BLaER1 treated with 17β-estradiol and CSF1 and Interleukin-3, amounts not matched to agents 10 nM and 100 nM (cell line): Measurements from ENCODE around the gene TDG.
"Not testable (repeated sequence)": the region's sequence is repeated elsewhere in the genome, so short reads cannot be mapped to it uniquely, and the experiment has no call there.

Source experiments
- H3K27ac ChIP-seq, 11 experiments: shearing (Covaris generic); formaldehyde crosslinking; 2 replicates each; pipeline ENCODE4 v1.8.1; 2022
- H3K27me3 ChIP-seq, 11 experiments: shearing (Covaris generic); formaldehyde crosslinking; 2 replicates each; pipeline ENCODE4 v1.8.1; 2022
- H3K36me3 ChIP-seq, 11 experiments: shearing (Covaris generic); formaldehyde crosslinking; 2 replicates each; pipeline ENCODE4 v1.8.1; 2022
- H3K4me1 ChIP-seq, 10 experiments: shearing (Covaris generic); formaldehyde crosslinking; 2 replicates each; pipeline ENCODE4 v1.8.1; 2022
- H3K4me2 ChIP-seq, 11 experiments: shearing (Covaris generic); formaldehyde crosslinking; 2 replicates each; pipeline ENCODE4 v1.8.1; 2022
- H3K4me3 ChIP-seq, 10 experiments: shearing (Covaris generic); formaldehyde crosslinking; 2 replicates each; pipeline ENCODE4 v1.8.1; 2022
- H3K9ac ChIP-seq, 11 experiments: shearing (Covaris generic); formaldehyde crosslinking; 2 replicates each; pipeline ENCODE4 v1.8.1; 2022
- H3K9me3 ChIP-seq, 11 experiments: shearing (Covaris generic); formaldehyde crosslinking; replicated peaks in 1 of 11; 2 replicates each; pipeline ENCODE4 v1.8.1; 2022
- H4K20me1 ChIP-seq, 11 experiments: shearing (Covaris generic); formaldehyde crosslinking; 2 replicates each; pipeline ENCODE4 v1.8.1; 2022
- Cebpa-rat ChIP-seq, 11 experiments: shearing (Covaris generic); IDR thresholded peaks; 2 replicates each; pipeline ENCODE4 v1.8.1; 2022

TDG gene

DNA sequence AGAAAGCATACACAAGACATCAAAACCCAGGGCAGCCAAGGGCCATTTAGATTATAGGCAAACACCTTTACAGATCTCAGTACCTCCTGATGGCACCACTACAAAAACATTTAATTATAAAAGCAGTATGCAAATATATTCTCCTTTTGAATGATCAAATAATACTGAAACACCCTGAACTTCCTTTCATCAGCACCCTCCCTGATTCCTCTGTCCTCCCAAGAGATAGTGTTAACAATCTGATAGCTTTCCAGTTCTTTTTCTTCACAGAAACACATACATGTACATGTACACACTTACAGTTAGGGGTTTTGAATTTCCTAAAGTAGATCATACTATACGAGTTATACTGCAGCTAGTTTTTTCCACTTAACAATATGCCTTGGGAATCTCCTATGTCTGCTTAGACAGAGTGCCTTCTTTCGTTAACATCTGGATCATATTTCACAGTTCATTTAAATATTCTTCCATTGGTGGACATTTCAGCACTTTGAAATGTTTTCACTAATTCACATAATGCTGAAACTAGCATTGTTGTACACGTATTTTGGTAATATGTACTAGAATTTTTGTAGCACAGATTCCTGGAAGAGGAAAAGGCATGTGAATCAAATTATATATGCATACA is 35.2 kb downstream of the TDG start:
- H3K4me3 ChIP-seq: no peak overlapping the region
- TF ChIP-seq Cebpa-rat (IDR thresholded peaks at IDR 0.05): no peak

DNA sequence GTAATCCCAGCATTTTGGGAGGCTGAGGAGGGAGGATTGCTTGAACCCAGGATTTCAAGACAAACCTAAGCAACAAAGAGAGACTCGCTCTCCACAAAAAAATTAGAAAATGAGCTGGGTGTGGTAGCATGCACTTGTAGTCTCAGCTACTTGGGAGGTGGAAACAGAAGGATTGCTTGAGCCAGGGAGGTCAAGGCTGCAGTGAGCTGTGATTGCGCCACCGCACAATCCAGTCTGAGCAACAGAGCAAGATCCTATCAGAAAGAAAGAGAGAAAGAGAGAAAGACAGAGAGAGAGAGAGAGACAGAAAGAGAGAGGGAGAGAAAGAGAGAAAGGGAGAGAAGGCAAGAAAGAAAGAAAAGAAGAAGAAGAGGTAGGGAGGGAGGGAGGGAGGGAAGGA is 37.0 kb downstream of the TDG start:
- no peaks in the 10 kb centered on the region for H3K27me3 ChIP-seq
- H3K36me3 ChIP-seq: no peaks in the 10 kb centered on the region
- no peak overlapping the region for H3K4me3 ChIP-seq
- TF ChIP-seq Cebpa-rat (IDR thresholded peaks at IDR 0.05): no peak
- H3K27ac ChIP-seq: no peak overlapping the region
- H3K4me1 ChIP-seq: peaks cover 0 to 7% (median 0%) of the 10 kb centered on the region in 10 experiments; a peak in 4 of 20 replicates
- H3K9ac ChIP-seq: no peak overlapping the region
- no peaks in the 10 kb centered on the region for H4K20me1 ChIP-seq
- H3K9me3 ChIP-seq: no peaks in the 10 kb centered on the region
- H3K4me2 ChIP-seq: no peak overlapping the region

More for the DNA sequence above, 35.2 kb downstream of the TDG start:
- Histone ChIP-seq H3K9me3 (no peaks in the 10 kb centered on the region), H4K20me1 (no peaks in the 10 kb centered on the region), H3K27me3 (no peaks in the 10 kb centered on the region), H3K9ac (no peak overlapping the region), H3K36me3 (no peaks in the 10 kb centered on the region), H3K4me2 (no peak overlapping the region), H3K27ac (no peak overlapping the region), H3K4me1 (peaks cover 0 to 7% (median 0%) of the 10 kb centered on the region in 10 experiments; a peak in 4 of 20 replicates)

DNA sequence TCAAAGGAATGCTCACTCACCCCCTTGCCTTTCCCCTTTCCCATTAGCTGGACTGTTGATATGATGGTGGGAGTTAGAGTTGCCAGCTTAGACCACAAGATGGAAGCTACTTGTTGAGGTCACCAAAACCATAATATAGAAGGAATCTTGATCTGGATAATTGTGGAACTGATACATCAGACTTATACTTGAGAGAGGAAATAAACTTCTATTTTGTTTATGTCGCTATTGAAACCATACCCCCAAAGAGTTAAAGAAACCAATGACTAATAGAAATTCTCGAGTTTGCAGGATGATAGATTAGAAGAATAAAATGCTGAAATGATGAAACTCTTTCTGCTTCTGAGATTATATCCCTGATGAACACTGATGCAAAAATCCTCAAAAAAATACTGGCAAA is 37.9 kb downstream of the TDG start:
- H3K4me1 ChIP-seq: peaks cover 0 to 7% (median 0%) of the 10 kb centered on the region in 10 experiments; a peak in 4 of 20 replicates
- H3K9ac ChIP-seq: no peak overlapping the region
- no peak overlapping the region for H3K4me2 ChIP-seq
- H3K4me3 ChIP-seq: no peak overlapping the region
- H3K36me3 ChIP-seq: no peaks in the 10 kb centered on the region
- H3K9me3 ChIP-seq: peaks cover 2 to 7% (median 3%) of the 10 kb centered on the region in 11 experiments; a peak in 17 of 22 replicates
- H4K20me1 ChIP-seq: no peaks in the 10 kb centered on the region
- no peak overlapping the region for H3K27ac ChIP-seq
- no peaks in the 10 kb centered on the region for H3K27me3 ChIP-seq
- no peak for TF ChIP-seq Cebpa-rat (IDR thresholded peaks at IDR 0.05)

DNA sequence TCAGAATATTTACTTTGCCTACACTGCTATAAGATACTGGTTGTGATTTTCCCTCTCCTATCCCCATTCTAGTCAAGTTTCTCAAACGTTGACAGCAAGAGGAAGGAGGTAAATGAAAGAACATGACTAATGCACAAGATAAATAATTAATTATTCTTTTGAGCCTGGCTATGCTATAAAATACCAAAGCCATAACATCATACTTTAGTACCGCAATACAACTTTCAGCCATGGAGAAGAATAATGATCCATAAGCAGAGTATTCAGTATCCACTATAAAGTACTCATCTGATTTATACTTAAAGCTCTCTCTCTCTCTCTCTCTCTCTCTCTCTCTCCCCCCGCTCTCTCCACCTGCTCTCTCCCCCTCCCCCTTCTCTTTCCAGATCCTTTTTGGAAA is 41.3 kb downstream of the TDG start:
- Histone ChIP-seq H3K4me2 (no peak overlapping the region), H4K20me1 (no peaks in the 10 kb centered on the region), H3K27me3 (no peaks in the 10 kb centered on the region), H3K4me1 (no peaks in the 10 kb centered on the region; a peak in 1 of 20 replicates), H3K27ac (no peak overlapping the region), H3K9ac (no peak overlapping the region), H3K36me3 (no peaks in the 10 kb centered on the region), H3K9me3 (peaks cover 8 to 23% (median 17%) of the 10 kb centered on the region in 11 experiments; a peak in 20 of 22 replicates), H3K4me3 (no peak overlapping the region)
- no peak for TF ChIP-seq Cebpa-rat (IDR thresholded peaks at IDR 0.05)

DNA sequence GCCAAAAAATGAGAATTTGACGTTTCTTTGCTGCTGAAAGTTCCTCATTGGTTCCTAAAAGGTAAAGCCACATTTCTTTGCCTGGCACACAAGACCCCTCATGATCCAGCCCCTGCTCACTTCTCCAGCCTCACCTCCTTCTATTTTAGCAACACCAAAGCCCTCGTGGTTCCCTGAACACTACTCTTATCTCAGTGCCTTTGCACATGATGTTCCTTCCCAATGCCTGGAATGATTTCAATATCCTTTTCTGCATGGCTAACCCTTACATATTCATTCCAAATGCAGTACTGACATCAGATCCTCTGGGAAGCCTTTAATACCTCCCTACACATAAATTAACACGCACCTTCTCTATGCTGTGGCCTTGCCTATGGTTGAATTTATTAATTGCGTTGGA is 44.4 kb downstream of the TDG start:
- Histone ChIP-seq H3K27me3 (no peaks in the 10 kb centered on the region), H4K20me1 (no peaks in the 10 kb centered on the region), H3K27ac (no peak overlapping the region), H3K9ac (no peak overlapping the region), H3K4me1 (no peaks in the 10 kb centered on the region; a peak in 1 of 20 replicates), H3K36me3 (no peaks in the 10 kb centered on the region), H3K9me3 (peaks cover 8 to 23% (median 17%) of the 10 kb centered on the region in 11 experiments; a peak in 20 of 22 replicates), H3K4me3 (no peak overlapping the region), H3K4me2 (no peak overlapping the region)
- TF ChIP-seq Cebpa-rat (IDR thresholded peaks at IDR 0.05): no peak

DNA sequence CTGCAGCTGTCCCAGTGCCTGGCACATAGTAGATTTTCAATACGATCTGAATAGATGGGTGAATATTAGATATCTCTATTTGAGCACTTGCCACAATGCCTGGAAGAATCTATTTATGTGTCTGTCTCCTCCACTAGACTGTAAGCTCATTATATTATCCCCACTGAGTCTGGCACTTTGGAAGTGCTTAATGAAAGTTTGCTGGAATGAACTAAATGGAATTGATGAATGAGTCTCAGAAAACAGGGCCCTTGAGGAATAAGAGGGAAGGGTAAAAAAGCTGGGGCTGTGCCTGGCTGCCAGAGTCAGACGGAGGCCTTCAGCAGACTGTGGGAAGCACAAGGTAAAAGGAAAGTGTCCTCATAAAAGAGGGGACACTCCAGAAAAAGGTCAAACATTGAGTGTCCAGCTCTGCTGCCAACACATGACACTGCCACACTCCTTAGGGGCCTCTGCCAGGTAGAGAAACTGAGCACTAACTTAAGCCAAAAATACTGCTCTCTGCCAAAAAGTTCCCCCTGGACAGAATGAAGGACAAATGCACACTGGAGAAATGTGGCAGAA is 45.0 kb downstream of the TDG start:
- no peak overlapping the region for H3K27ac ChIP-seq
- no peak overlapping the region for H3K9ac ChIP-seq
- no peak for TF ChIP-seq Cebpa-rat (IDR thresholded peaks at IDR 0.05)
- no peaks in the 10 kb centered on the region for H3K27me3 ChIP-seq
- H3K4me3 ChIP-seq: no peak overlapping the region
- H3K36me3 ChIP-seq: no peaks in the 10 kb centered on the region
- no peaks in the 10 kb centered on the region for H4K20me1 ChIP-seq
- H3K9me3 ChIP-seq: peaks cover 8 to 23% (median 17%) of the 10 kb centered on the region in 11 experiments; a peak in 20 of 22 replicates
- peak overlapping the region in 1 of 11 experiments; percentile 16; a peak in 3 of 22 replicates for H3K4me2 ChIP-seq
- H3K4me1 ChIP-seq: no peaks in the 10 kb centered on the region; a peak in 1 of 20 replicates

DNA sequence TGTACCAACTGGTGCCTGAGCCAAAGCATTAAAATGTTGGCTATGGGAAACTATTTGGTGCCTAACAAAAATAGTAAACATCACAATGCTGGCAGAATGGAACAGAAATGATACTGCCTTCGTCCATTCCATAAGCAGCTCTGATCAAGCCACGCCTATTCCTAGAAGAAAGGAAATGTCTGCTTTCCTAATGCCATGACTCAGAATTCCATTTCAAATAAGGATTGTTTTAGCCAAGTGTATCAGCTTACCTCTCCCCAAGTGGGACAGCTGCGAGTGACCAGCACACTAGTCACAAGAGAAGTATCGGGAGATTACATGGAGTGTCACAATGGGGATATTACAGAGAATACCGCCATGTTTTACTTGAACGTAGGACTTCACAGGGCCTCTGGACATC is 45.6 kb downstream of the TDG start:
- H4K20me1 ChIP-seq: no peaks in the 10 kb centered on the region
- H3K36me3 ChIP-seq: no peaks in the 10 kb centered on the region
- H3K4me1 ChIP-seq: no peaks in the 10 kb centered on the region; a peak in 1 of 20 replicates
- H3K9me3 ChIP-seq: peaks cover 8 to 23% (median 17%) of the 10 kb centered on the region in 11 experiments; a peak in 20 of 22 replicates
- peak overlapping the region in 2 of 11 experiments; percentile 4 to 16; a peak in 3 of 22 replicates for H3K4me2 ChIP-seq
- H3K27me3 ChIP-seq: no peaks in the 10 kb centered on the region
- no peak overlapping the region for H3K4me3 ChIP-seq
- no peak overlapping the region for H3K9ac ChIP-seq
- TF ChIP-seq Cebpa-rat (IDR thresholded peaks at IDR 0.05): no peak
- H3K27ac ChIP-seq: no peak overlapping the region

DNA sequence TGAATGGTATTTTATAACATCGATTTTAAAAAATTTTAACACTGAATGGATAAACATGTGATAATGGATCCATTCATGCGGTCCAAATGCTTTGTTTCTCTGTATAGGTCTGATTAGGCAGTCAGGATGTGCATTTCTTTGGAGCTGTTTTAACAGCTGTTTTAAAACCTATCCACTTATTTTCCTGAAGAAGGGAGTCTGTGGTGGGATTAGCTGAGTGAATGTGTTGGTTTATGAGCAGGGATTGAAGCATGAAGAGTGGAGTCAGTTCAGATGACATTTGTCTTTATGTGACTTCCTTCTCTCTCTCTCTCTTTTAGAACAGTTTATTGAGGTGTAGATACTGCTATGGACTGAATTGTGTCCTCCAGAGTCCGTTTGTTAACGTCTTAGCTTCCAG is 46.7 kb downstream of the TDG start:
- TF ChIP-seq Cebpa-rat (IDR thresholded peaks at IDR 0.05): no peak
- H3K4me1 ChIP-seq: no peaks in the 10 kb centered on the region; a peak in 1 of 20 replicates
- no peak overlapping the region for H3K27ac ChIP-seq
- no peak overlapping the region for H3K4me2 ChIP-seq
- H4K20me1 ChIP-seq: no peaks in the 10 kb centered on the region
- H3K36me3 ChIP-seq: no peaks in the 10 kb centered on the region
- H3K9me3 ChIP-seq: peaks cover 8 to 23% (median 17%) of the 10 kb centered on the region in 11 experiments; a peak in 20 of 22 replicates
- H3K9ac ChIP-seq: no peak overlapping the region
- H3K4me3 ChIP-seq: no peak overlapping the region
- H3K27me3 ChIP-seq: no peaks in the 10 kb centered on the region

DNA sequence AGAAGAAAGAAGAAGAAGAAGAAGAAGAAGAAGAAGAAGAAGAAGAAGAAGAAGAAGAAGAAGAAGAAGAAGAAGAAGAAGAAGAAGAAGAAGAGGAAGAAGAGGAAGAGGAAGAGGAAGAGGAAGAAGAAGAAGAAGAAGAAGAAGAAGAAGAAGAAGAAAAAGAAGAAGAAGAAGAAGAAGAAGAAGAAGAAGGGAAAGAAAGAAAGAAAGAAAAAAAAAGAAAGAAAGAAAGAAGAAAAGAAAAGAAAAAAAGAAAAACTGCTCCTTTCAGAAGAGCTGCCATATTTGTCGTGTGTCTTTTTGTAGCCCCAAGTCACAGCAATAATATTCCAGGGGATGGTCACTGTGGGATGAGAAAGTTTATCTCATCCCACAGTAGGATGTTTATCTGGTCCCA is 56.2 kb downstream of the TDG start:
- H3K27me3 ChIP-seq, H4K20me1 ChIP-seq, H3K4me2 ChIP-seq, H3K4me3 ChIP-seq, H3K9ac ChIP-seq, H3K4me1 ChIP-seq, H3K27ac ChIP-seq, H3K36me3 ChIP-seq: not testable (repeated sequence)
- peaks cover 10 to 18% (median 15%) of the 10 kb centered on the region in 11 experiments; a peak in 21 of 22 replicates for H3K9me3 ChIP-seq

DNA sequence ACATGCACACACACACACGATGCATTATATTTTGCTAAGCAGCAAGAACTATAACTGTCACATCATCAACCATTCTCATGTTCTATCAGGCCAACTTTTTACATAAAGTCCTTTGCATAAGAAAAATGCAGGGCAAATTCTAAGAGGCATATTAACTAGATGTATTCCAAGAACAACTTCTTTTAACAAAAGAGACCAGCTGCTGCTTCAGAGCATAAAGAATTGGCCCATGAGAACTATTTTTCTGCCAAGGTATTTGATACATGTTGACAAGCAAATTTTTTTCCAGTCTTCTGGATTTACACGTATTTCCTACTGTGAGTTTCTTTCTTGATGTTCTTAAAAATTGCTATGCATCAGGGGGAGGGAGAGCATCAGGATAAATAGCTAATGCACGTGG is 57.1 kb downstream of the TDG start:
- Histone ChIP-seq H3K27me3 (no peaks in the 10 kb centered on the region), H3K27ac (no peak overlapping the region), H3K9me3 (peaks cover 10 to 18% (median 15%) of the 10 kb centered on the region in 11 experiments; a peak in 21 of 22 replicates), H3K9ac (no peak overlapping the region), H3K4me2 (no peak overlapping the region), H3K36me3 (no peaks in the 10 kb centered on the region), H3K4me1 (no peaks in the 10 kb centered on the region), H3K4me3 (no peak overlapping the region), H4K20me1 (no peaks in the 10 kb centered on the region)
- no peak for TF ChIP-seq Cebpa-rat (IDR thresholded peaks at IDR 0.05)
